ENCODE results near the gene TANGO6. TPM values are rescaled to one million over a fixed set of nuclear protein-coding genes. Genes with fewer than 3 reads are reported as not detected.

Gene TANGO6
- total and polyA plus RNA-seq, 2 of the 8 experiments (the other 6 are each of a cell fraction or from before 2014, with no cell fraction given): 5.0 to 19.5 TPM

GRCh38 chr16:69105501-69106361 lies 262.4 kb downstream of the TANGO6 start, which contains the start of gene HAS3 (continued):
- TF ChIP-seq TEAD4 (IDR thresholded peaks at IDR 0.05; ENCODE audit: low read depth, low read length) (peak; percentile 46; the same call in 1 of the 2 replicates), RAD21 (IDR thresholded peaks at IDR 0.05 in 1 of 2, conservative IDR thresholded peaks at IDR 0.05 in 1 of 2; ENCODE audit: low read depth in 2 of 2, low read length in 2 of 2) (peak; percentile 65 to 76), SUZ12 (IDR thresholded peaks at IDR 0.05; ENCODE audit: low read length) (no peak; the same call in 1 of the 2 replicates), POU5F1 (IDR thresholded peaks at IDR 0.05; ENCODE audit: low read depth, low read length) (no peak), FOSL1 (IDR thresholded peaks at IDR 0.05; ENCODE audit: insufficient read depth, low read depth, low read length) (no peak), POLR2AphosphoS5 (IDR thresholded peaks at IDR 0.05; ENCODE audit: low read depth, low read length) (peak; percentile 57), CHD2 (IDR thresholded peaks at IDR 0.05; ENCODE audit: low read length) (no peak), BACH1 (IDR thresholded peaks at IDR 0.05; ENCODE audit: low read length) (0 out of 2 replicates have a peak, but pooled peaks have one; percentile 38), JUND (IDR thresholded peaks at IDR 0.05; ENCODE audit: low read length) (no peak), RBBP5 (IDR thresholded peaks at IDR 0.05; ENCODE audit: borderline replicate concordance, low read depth, low read length) (no peak), SIN3A (conservative IDR thresholded peaks at IDR 0.05 in 1 of 2, IDR thresholded peaks at IDR 0.05 in 1 of 2; ENCODE audit: low read depth in 1 of 2, low read length in 2 of 2) (peak; percentile 95 to 97), CBX5 (IDR thresholded peaks at IDR 0.05; ENCODE audit: low read depth, low read length) (no peak), USF2 (IDR thresholded peaks at IDR 0.05; ENCODE audit: low read length) (no peak), YY1 (IDR thresholded peaks at IDR 0.05; ENCODE audit: low read depth, low read length) (no peak), NRF1 (IDR thresholded peaks at IDR 0.05; ENCODE audit: low read depth, low read length) (no peak), CHD1 (IDR thresholded peaks at IDR 0.05; ENCODE audit: low read depth, low read length) (no peak), RFX5 (IDR thresholded peaks at IDR 0.05; ENCODE audit: borderline replicate concordance, low read depth, low read length) (no peak), TCF12 (IDR thresholded peaks at IDR 0.05; ENCODE audit: low read depth, low read length) (no peak), EP300 (IDR thresholded peaks at IDR 0.05; ENCODE audit: borderline replicate concordance in 1 of 2, low read depth in 2 of 2, low read length in 2 of 2) (no peak), SP1 (IDR thresholded peaks at IDR 0.05; ENCODE audit: low read depth, low read length) (0 out of 2 replicates have a peak, but pooled peaks have one; percentile 19), POLR2A (IDR thresholded peaks at IDR 0.05; ENCODE audit: control extremely low read depth in 1 of 2, low read depth in 2 of 2, low read length in 2 of 2) (peak; percentile 16 to 71; a peak in 2 of 3 replicates), ZNF274 (IDR thresholded peaks at IDR 0.05; ENCODE audit: borderline replicate concordance, extremely low read depth, low read length) (no peak)
- TF ChIP-seq, protein P1, sequence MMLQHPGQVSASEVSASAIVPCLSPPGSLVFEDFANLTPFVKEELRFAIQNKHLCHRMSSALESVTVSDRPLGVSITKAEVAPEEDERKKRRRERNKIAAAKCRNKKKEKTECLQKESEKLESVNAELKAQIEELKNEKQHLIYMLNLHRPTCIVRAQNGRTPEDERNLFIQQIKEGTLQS (IDR thresholded peaks at IDR 0.05; ENCODE audit: insufficient read depth, low read depth, low read length): no peak
